Measurements from ENCODE around the gene LTC4S.
A peak's percentile ranks its signal among the peaks of the same experiment; 100 is the strongest.

Gene LTC4S

GRCh38 chr5:179812135-179812825, 18.5 kb downstream of the LTC4S start:
- DNase-seq: no peak

- no peak for DNase-seq
Observed at GRCh38 chr5:179812997-179813607, 19.3 kb downstream of the LTC4S start.

- DNase-seq: no peak
Observed at GRCh38 chr5:179814090-179814489, 20.3 kb downstream of the LTC4S start.

GRCh38 chr5:179815491-179816249, 21.9 kb downstream of the LTC4S start:
- no peak for DNase-seq

- DNase-seq: no peak
Observed at GRCh38 chr5:179816401-179816795, 22.6 kb downstream of the LTC4S start.

GRCh38 chr5:179816796-179817469, 23.1 kb downstream of the LTC4S start:
- no peak for DNase-seq

- no peak for DNase-seq
Observed at GRCh38 chr5:179817470-179817840, 23.7 kb downstream of the LTC4S start.

- DNase-seq: no peak
Observed at GRCh38 chr5:179817890-179818745, 24.3 kb downstream of the LTC4S start.

GRCh38 chr5:179818746-179819295, 25.0 kb downstream of the LTC4S start:
- peak; percentile 83 for DNase-seq

GRCh38 chr5:179819296-179820126, 25.7 kb downstream of the LTC4S start:
- DNase-seq: peak; percentile 45

GRCh38 chr5:179820127-179820482, 26.3 kb downstream of the LTC4S start:
- no peak for DNase-seq

GRCh38 chr5:179820483-179821297, 26.9 kb downstream of the LTC4S start, which contains the start of gene SQSTM1:
TSS of gene SQSTM1 (plus strand) at chr5:179820905. CDS start at chr5:179820937, 32 bp downstream.
- peak; percentile 78 for DNase-seq

GRCh38 chr5:179821298-179822058, 27.7 kb downstream of the LTC4S start:
- DNase-seq: peak; percentile 87

- DNase-seq: no peak
Observed at GRCh38 chr5:179822059-179822432, 28.3 kb downstream of the LTC4S start.

GRCh38 chr5:179822444-179822990, 28.7 kb downstream of the LTC4S start:
- no peak for DNase-seq

- DNase-seq: no peak
Observed at GRCh38 chr5:179823937-179824744, 30.4 kb downstream of the LTC4S start.

- no peak for DNase-seq
Observed at GRCh38 chr5:179824745-179825112, 30.9 kb downstream of the LTC4S start.

- no peak for DNase-seq
Observed at GRCh38 chr5:179825655-179826182, 31.9 kb downstream of the LTC4S start.
